ENCODE data around the gene CD160.

- TF ChIP-seq CTCF (IDR thresholded peaks at IDR 0.05 in 8 of 11, conservative IDR thresholded peaks at IDR 0.05 in 3 of 11) (no peak), POLR2A (IDR thresholded peaks at IDR 0.05) (no peak)
Observed at GRCh38 chr1:145696630-145696960, 22.7 kb upstream of the CD160 start.
